ENCODE results near the gene HIF1AN.

The HIF1AN gene

DNA sequence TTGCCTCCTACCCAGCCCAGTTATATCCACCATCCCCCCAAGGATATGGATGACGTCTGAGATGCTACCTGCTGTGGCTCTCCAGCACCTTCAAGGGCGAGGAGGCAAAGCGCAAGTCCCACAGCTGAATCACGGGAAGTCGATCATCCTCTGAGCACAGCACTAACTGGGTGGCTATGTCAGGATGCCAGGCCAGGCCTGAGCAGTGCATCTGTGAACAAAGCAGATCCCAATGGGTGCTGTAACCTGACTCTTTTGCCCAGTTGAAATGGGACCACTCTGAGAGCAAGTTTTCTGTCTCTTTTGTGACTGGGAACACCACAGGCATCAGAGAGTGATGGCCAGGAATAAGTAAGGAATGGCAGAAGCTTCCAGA is 28.4 kb upstream of the HIF1AN start:
- no peak for FAIRE-seq
- DNase-seq (ENCODE audit: insufficient read length): no peak
- no peak for TF ChIP-seq POLR2AphosphoS5 (IDR thresholded peaks at IDR 0.05; ENCODE audit: low read depth, low read length)
- TF ChIP-seq POLR2A (IDR thresholded peaks at IDR 0.05; ENCODE audit: low read depth, low read length): no peak
- TF ChIP-seq TAF1 (IDR thresholded peaks at IDR 0.05; ENCODE audit: borderline replicate concordance, low read depth, low read length): no peak

DNA sequence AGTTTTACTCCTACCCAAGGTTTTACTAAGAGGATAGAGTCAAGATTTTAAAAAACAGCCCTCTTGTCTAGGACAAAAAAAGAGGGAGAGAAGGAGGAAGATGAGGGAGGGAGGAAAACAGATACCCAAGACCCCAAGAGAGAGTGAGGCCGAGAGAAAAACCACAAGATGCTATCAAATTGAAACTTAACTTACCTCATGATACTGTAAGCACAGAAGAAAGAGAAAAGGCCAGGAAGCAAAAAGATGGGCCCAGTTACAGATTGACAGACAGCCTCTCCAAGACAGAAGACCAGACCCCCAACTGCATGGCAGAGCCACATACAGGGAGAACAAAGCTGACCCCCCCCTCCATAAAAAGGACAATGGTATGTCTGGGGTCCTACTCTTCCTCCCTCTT is 27.5 kb upstream of the HIF1AN start:
- no peak for DNase-seq (ENCODE audit: insufficient read length)
- no peak for TF ChIP-seq POLR2A (IDR thresholded peaks at IDR 0.05; ENCODE audit: low read depth, low read length)
- TF ChIP-seq TAF1 (IDR thresholded peaks at IDR 0.05; ENCODE audit: borderline replicate concordance, low read depth, low read length): no peak

DNA sequence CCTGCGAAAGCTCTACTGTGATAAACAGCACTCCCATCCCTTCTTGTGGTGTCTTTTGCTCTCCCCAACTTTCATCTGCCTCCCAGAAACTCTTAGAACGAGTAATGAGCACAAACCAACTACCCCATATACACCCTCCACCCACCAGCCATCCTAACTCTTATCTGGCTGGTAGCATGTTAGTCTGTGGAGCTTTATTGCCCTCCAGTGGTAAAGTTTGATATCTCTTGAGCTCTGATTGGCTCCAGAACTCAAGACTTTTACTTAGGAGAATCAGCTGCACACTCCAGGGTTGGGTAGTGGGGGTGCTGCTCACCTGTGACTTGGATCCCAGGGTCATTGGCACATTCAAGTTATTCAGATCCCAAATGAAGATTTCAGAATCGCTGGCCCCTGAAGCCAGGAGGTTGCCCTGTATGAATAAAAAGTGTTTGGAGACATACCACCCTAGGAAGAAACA is 27.0 kb upstream of the HIF1AN start:
- peak; percentile 9 for FAIRE-seq
- no peak for TF ChIP-seq POLR2AphosphoS5 (IDR thresholded peaks at IDR 0.05; ENCODE audit: low read depth, low read length)
- no peak for TF ChIP-seq POLR2A (IDR thresholded peaks at IDR 0.05; ENCODE audit: low read depth, low read length)
- no peak for TF ChIP-seq TAF1 (IDR thresholded peaks at IDR 0.05; ENCODE audit: borderline replicate concordance, low read depth, low read length)
- DNase-seq (ENCODE audit: insufficient read length): no peak

More for the DNA sequence above, 27.5 kb upstream of the HIF1AN start:
- FAIRE-seq: no peak

DNA sequence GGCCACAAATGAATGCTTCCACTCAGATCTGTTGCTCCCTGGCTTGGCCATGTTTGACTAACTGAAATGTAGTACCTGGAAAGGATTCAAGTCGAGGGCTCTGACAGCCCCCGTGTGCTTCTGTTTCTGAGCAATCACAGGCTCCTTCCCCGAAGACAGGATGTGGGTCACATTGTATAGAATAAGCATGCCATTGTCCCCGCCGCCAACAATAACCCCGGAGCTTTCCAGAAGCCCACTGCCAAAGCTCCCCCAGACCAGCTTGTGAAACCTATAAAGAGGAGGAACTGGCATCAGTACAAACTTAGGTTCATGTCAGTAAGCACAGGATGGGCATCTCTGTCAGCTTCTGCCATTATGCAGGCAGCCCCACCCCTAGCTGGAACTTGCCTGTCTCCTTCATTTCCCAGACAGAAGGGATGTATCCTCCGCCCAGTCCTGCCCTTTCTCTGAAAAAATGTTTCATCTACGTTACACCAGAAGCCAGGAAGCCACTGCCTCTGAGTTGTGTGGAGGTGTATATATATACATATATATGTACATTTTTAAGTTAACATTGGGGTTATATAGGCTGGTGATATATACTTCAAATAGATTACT is 26.4 kb upstream of the HIF1AN start:
- no peak for FAIRE-seq
- no peak for DNase-seq (ENCODE audit: insufficient read length)
- TF ChIP-seq TAF1 (IDR thresholded peaks at IDR 0.05; ENCODE audit: borderline replicate concordance, low read depth, low read length): no peak

DNA sequence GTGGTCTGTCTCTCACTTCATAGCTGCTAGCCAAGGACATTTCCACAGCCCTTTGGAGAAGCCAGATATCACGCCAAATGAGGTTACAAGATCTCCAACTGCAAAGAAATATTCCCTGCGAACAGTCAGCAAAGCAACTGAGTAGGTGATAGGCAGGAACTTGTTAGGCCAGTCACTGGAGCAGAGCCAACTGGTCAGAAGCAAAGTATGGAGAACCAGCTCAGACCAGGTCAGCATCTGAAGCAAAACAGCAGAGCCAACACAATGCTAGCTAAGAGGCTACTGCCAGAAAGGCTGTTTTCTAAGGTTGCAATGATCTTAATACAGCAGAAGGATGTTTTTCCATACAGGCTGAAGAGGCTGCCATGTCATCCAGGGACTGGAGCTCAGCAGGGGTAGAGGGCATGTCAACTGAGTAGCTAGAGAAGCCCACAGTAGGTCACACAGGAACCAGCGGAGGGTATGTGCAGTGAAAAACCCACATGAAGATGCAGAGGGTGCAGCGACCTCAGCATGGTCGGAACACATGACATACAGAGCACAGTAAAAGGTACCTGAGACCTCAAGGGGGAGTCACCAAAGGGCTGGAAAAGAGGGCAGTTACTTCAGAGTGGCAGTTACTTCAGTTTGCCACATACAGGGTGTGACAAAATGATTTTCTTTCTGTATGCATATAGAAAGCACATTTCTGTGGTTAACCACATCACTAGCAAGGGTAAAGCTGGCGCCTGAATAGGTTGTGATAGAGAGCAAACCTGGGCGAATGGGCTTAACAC is 25.0 kb upstream of the HIF1AN start:
- DNase-seq (ENCODE audit: insufficient read length): no peak
- TF ChIP-seq TAF1 (IDR thresholded peaks at IDR 0.05; ENCODE audit: borderline replicate concordance, low read depth, low read length) (no peak), POLR2AphosphoS5 (IDR thresholded peaks at IDR 0.05; ENCODE audit: low read depth, low read length) (no peak), POLR2A (IDR thresholded peaks at IDR 0.05; ENCODE audit: low read depth, low read length) (no peak)
- no peak for FAIRE-seq

DNA sequence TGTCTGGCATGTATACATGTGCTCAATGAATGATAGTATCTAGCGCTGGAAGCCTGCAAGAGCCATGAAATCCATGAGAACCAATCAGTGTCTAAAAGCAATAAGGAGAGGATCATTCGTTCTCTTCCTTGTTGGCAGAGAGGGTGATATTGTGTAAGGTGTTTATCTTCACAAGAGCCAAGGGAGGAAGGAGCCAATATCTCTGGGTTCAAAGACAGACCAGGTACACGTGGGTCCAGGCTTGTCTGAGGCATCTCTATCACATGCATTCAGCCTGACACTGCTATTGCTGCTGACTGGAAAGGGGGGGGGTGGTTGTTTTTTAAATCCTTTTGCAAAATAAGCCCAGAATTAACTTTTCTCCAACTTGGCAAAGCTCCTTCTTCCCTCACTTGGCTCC is 20.1 kb upstream of the HIF1AN start:
- no peak for TF ChIP-seq POLR2A (IDR thresholded peaks at IDR 0.05; ENCODE audit: low read depth, low read length)
- TF ChIP-seq POLR2AphosphoS5 (IDR thresholded peaks at IDR 0.05; ENCODE audit: low read depth, low read length): no peak
- TF ChIP-seq TAF1 (IDR thresholded peaks at IDR 0.05; ENCODE audit: borderline replicate concordance, low read depth, low read length): no peak
- FAIRE-seq: no peak
- no peak for DNase-seq (ENCODE audit: insufficient read length)

DNA sequence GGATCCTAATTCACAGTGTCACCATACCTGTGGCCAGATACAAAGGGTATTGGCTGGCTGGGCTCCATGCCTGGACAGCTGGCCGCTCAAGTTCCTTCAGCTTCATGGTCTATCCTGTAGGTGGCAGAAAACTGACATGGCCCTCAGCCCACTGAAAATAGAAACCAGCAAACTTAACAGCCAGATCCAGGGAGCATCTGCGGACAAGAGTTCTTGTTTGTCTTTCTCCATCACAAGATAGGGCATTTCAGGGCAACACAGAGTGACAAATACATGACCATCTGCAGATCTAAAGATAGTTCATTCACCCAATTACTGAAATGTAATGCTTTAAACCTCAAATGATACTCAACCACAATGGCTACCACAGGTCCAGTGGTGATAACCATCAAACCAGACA is 18.9 kb upstream of the HIF1AN start:
- no peak for FAIRE-seq

DNA sequence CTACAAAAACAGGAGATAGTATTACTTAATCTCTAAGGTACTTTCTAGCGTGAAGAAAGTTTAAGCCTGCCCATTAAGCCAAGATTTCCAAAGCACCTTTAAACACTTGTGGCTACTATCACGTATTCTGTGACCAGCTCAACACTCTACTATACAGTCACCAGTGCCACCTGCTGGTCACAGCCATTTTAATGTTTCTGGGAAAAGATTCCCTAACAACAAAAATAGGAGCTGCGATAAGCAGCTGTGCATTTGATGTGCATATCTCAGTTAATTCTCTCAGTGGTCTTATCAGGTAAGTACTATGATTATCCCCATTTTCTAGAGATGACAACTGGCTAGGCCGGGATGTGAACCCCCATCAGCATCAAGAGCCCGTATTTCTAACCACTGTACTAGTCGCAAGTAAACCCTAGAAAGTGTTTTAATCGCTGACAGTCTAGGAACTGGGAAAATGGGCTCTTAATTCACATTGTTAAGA is 16.9 kb upstream of the HIF1AN start:
- peak; percentile 62 for FAIRE-seq
- DNase-seq (ENCODE audit: insufficient read length): no peak
- no peak for TF ChIP-seq POLR2A (IDR thresholded peaks at IDR 0.05; ENCODE audit: low read depth, low read length)
- no peak for TF ChIP-seq POLR2AphosphoS5 (IDR thresholded peaks at IDR 0.05; ENCODE audit: low read depth, low read length)
- no peak for TF ChIP-seq TAF1 (IDR thresholded peaks at IDR 0.05; ENCODE audit: borderline replicate concordance, low read depth, low read length)

More for the DNA sequence above, 18.9 kb upstream of the HIF1AN start:
- no peak for TF ChIP-seq POLR2A (IDR thresholded peaks at IDR 0.05; ENCODE audit: low read depth, low read length)
- no peak for TF ChIP-seq TAF1 (IDR thresholded peaks at IDR 0.05; ENCODE audit: borderline replicate concordance, low read depth, low read length)
- no peak for TF ChIP-seq POLR2AphosphoS5 (IDR thresholded peaks at IDR 0.05; ENCODE audit: low read depth, low read length)
- DNase-seq (ENCODE audit: insufficient read length): no peak

DNA sequence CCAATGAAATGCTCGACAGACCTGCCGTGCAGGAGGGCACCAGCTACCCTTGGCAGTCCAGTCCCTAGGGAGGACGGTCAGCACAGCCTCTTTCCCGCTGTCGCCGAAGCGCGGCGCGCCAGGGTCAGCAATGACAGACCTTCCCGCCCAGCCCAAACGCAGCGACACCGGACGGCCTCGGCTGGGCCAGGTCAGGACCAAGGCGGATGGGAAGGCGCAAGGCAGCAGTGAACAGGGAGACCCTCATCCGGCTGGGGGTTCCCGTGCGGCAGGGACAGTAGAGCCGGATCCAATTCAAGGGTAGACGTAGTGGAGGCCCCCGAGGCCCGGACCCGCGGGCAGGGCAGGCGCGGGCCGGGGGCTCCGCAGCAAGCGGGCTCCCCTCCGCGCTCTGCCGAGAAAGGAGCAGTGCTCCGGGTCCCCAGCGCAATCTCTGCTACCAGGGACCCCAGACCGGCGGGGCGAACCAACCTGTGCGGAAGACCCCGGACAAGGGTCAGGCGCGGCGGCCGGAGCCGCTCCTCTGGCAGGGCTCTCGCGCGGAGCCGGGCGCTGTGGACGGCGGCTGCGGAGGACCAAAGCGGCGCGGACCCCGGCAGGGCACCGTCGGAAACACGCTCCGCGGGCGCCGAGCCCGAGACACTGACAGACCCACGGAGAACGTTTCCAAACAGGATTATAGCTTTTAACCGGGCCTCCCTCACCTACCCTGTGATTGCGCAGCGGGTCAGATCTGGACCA is 16.3 kb upstream of the HIF1AN start, which contains the start of gene SEC31B:
TSS of gene SEC31B (minus strand) at position 551 of the 741 bp plus-strand sequence. CDS start 2,909 bp downstream, outside the sequence.
- DNase-seq (ENCODE audit: insufficient read length): no peak
- TF ChIP-seq POLR2A (IDR thresholded peaks at IDR 0.05; ENCODE audit: low read depth, low read length) (no peak), TAF1 (IDR thresholded peaks at IDR 0.05; ENCODE audit: borderline replicate concordance, low read depth, low read length) (no peak), POLR2AphosphoS5 (IDR thresholded peaks at IDR 0.05; ENCODE audit: low read depth, low read length) (no peak)
- no peak for FAIRE-seq

DNA sequence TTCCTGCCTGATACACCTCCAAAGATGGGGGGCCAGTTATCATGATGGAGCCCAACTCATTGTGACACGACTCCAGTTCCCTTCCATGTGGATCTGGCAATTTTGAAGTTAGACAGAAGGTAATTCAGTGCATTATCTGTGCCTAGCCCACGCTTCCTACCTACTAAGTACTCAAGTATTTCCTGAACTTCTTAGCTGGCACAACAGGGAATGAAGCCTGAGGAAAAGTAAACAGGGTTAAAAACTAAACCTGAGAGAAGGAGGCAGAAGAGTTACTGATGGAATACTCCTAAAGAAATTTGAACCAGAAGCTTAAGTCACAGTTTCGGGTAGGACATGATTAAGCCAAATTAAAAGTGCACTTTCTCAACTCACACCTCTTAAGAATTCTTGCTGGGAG is 14.9 kb upstream of the HIF1AN start:
- FAIRE-seq (no peak), DNase-seq (ENCODE audit: insufficient read length) (no peak)
- TF ChIP-seq TAF1 (IDR thresholded peaks at IDR 0.05; ENCODE audit: borderline replicate concordance, low read depth, low read length): no peak
- TF ChIP-seq POLR2A (IDR thresholded peaks at IDR 0.05; ENCODE audit: low read depth, low read length): no peak
- no peak for TF ChIP-seq POLR2AphosphoS5 (IDR thresholded peaks at IDR 0.05; ENCODE audit: low read depth, low read length)

DNA sequence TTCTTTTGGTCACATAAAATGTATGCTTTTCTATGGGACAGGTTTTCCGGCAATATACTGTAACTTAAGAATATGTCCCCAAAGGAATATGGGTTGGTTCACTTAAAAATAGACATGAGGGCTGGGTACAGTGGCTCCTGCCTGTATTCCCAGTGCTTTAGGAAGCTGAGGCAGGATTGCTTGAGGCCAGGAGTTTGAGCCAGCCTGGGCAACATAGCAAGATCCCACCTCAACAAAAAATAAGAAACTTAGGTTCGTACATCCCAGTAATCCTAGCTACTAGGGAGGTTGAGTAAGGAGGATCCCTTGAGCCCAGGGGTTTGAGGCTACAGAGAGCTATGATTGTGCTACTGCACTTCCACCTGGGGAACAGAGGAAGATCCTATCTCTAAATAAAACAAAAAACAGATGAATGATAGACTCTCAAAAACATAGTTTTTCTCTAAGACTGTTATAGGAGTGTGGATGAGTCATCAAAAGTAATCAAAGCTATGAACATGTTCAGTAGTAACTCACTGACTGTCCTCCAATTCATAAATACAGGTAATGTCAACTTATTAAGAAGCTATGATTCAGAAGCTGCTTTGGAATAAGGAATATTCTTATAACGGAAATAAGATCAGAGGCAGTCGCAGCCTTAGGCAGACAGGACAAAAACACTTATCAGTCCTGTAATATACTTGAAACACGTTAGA is 13.5 kb upstream of the HIF1AN start:
- TF ChIP-seq POLR2A (IDR thresholded peaks at IDR 0.05; ENCODE audit: low read depth, low read length) (no peak), TAF1 (IDR thresholded peaks at IDR 0.05; ENCODE audit: borderline replicate concordance, low read depth, low read length) (no peak), POLR2AphosphoS5 (IDR thresholded peaks at IDR 0.05; ENCODE audit: low read depth, low read length) (no peak)
- FAIRE-seq (no peak), DNase-seq (ENCODE audit: insufficient read length) (no peak)
